Effector CD4-positive, alpha-beta T cell (primary cell): ENCODE results near the gene EML4.
"Not testable (repeated sequence)": the region's sequence is repeated elsewhere in the genome, so short reads cannot be mapped to it uniquely, and the experiment has no call there.

Source experiments
- DNase-seq: peaks from one replicate; pipeline ENCODE4 v3.0.0-alpha.2; 2020

EML4 gene

GRCh38 chr2:42363413-42363812 lies 194.3 kb downstream of the EML4 start:
- DNase-seq, result no peak

GRCh38 chr2:42364658-42365057 lies 195.5 kb downstream of the EML4 start:
- no peak for DNase-seq

- DNase-seq, result no peak
Measured at GRCh38 chr2:42366411-42366810, 197.3 kb downstream of the EML4 start.

GRCh38 chr2:42367835-42368234 lies 198.7 kb downstream of the EML4 start:
- DNase-seq, result no peak

- no peak for DNase-seq
Measured at GRCh38 chr2:42368817-42369531, 199.8 kb downstream of the EML4 start.

GRCh38 chr2:42369532-42370229 lies 200.5 kb downstream of the EML4 start:
- no peak for DNase-seq

GRCh38 chr2:42371611-42372473 lies 202.7 kb downstream of the EML4 start:
- no peak for DNase-seq

- no peak for DNase-seq
Measured at GRCh38 chr2:42372474-42373200, 203.5 kb downstream of the EML4 start.

GRCh38 chr2:42376758-42377157 lies 207.6 kb downstream of the EML4 start:
- DNase-seq, result no peak

GRCh38 chr2:42378415-42378814 lies 209.3 kb downstream of the EML4 start:
- DNase-seq, result no peak

GRCh38 chr2:42380026-42380425 lies 210.9 kb downstream of the EML4 start:
- DNase-seq, result not testable (repeated sequence)

GRCh38 chr2:42382144-42382543 lies 213.0 kb downstream of the EML4 start:
- DNase-seq, result no peak
